ENCODE results near the gene PAGE4. TPM values are rescaled to one million over a fixed set of nuclear protein-coding genes. Genes with fewer than 3 reads are reported as not detected.

PAGE4 gene
- total and polyA plus RNA-seq, 2 donors (not counting 1 experiment from before 2014, with no cell fraction given): not detected

GRCh38 chrX:49858341-49858740, 29.2 kb downstream of the PAGE4 start:
- TF ChIP-seq, protein P1, sequence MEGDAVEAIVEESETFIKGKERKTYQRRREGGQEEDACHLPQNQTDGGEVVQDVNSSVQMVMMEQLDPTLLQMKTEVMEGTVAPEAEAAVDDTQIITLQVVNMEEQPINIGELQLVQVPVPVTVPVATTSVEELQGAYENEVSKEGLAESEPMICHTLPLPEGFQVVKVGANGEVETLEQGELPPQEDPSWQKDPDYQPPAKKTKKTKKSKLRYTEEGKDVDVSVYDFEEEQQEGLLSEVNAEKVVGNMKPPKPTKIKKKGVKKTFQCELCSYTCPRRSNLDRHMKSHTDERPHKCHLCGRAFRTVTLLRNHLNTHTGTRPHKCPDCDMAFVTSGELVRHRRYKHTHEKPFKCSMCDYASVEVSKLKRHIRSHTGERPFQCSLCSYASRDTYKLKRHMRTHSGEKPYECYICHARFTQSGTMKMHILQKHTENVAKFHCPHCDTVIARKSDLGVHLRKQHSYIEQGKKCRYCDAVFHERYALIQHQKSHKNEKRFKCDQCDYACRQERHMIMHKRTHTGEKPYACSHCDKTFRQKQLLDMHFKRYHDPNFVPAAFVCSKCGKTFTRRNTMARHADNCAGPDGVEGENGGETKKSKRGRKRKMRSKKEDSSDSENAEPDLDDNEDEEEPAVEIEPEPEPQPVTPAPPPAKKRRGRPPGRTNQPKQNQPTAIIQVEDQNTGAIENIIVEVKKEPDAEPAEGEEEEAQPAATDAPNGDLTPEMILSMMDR (conservative IDR thresholded peaks at IDR 0.05 in 1 of 2, IDR thresholded peaks at IDR 0.05 in 1 of 2; ENCODE audit: low read depth in 1 of 2, low read length in 2 of 2): no peak
- TF ChIP-seq EZH2 (IDR thresholded peaks at IDR 0.05; ENCODE audit: low read length, missing control alignments): no peak
- no peak overlapping the region for H3K27ac ChIP-seq (ENCODE audit: insufficient read depth, low read length)
- H3K9ac ChIP-seq (ENCODE audit: insufficient read depth, low read length): no peak overlapping the region
- no peaks in the 10 kb centered on the region for H3K36me3 ChIP-seq (ENCODE audit: control insufficient read depth, insufficient read depth, low read length)
- H3K27me3 ChIP-seq (ENCODE audit: control insufficient read depth, insufficient read depth, low read length): no peaks in the 10 kb centered on the region
- no peak for DNase-seq (ENCODE audit: low read depth in 2 of 2)
- no peaks in the 10 kb centered on the region for H3K9me3 ChIP-seq (ENCODE audit: control insufficient read depth, insufficient read depth, low read depth, low read length)
- H3K4me3 ChIP-seq (replicated peaks in 1 of 4; ENCODE audit: control extremely low read depth in 1 of 4, insufficient read depth in 1 of 4, low read depth in 3 of 4, low read length in 4 of 4): no peak overlapping the region
- no peak overlapping the region for H2AFZ ChIP-seq (ENCODE audit: low read length)
- no peak overlapping the region for H3K4me2 ChIP-seq (ENCODE audit: extremely low read depth, insufficient read depth, low read length)
- no peaks in the 10 kb centered on the region for H3K4me1 ChIP-seq (ENCODE audit: control insufficient read depth, extremely low read depth, insufficient read depth, low read length)
- no peaks in the 10 kb centered on the region for H3K79me2 ChIP-seq (ENCODE audit: control insufficient read depth, insufficient read depth, low read length)
- H4K20me1 ChIP-seq (ENCODE audit: control insufficient read depth, extremely low read depth, insufficient read depth, low read length): no peaks in the 10 kb centered on the region

- H2AFZ ChIP-seq (ENCODE audit: low read length): no peak overlapping the region
- no peaks in the 10 kb centered on the region for H3K79me2 ChIP-seq (ENCODE audit: control insufficient read depth, insufficient read depth, low read length)
- DNase-seq (ENCODE audit: low read depth in 2 of 2): no peak
- H3K4me1 ChIP-seq (ENCODE audit: control insufficient read depth, extremely low read depth, insufficient read depth, low read length): no peaks in the 10 kb centered on the region
- H3K4me2 ChIP-seq (ENCODE audit: extremely low read depth, insufficient read depth, low read length): no peak overlapping the region
- H3K9ac ChIP-seq (ENCODE audit: insufficient read depth, low read length): no peak overlapping the region
- H3K9me3 ChIP-seq (ENCODE audit: control insufficient read depth, insufficient read depth, low read depth, low read length): no peaks in the 10 kb centered on the region
- no peaks in the 10 kb centered on the region for H3K36me3 ChIP-seq (ENCODE audit: control insufficient read depth, insufficient read depth, low read length)
- H3K27me3 ChIP-seq (ENCODE audit: control insufficient read depth, insufficient read depth, low read length): no peaks in the 10 kb centered on the region
- H4K20me1 ChIP-seq (ENCODE audit: control insufficient read depth, extremely low read depth, insufficient read depth, low read length): no peaks in the 10 kb centered on the region
- no peak for TF ChIP-seq EZH2 (IDR thresholded peaks at IDR 0.05; ENCODE audit: low read length, missing control alignments)
- TF ChIP-seq, protein P1 (conservative IDR thresholded peaks at IDR 0.05 in 1 of 2, IDR thresholded peaks at IDR 0.05 in 1 of 2; ENCODE audit: low read depth in 1 of 2, low read length in 2 of 2): no peak
- H3K27ac ChIP-seq (ENCODE audit: insufficient read depth, low read length): no peak overlapping the region
- H3K4me3 ChIP-seq (replicated peaks in 1 of 4; ENCODE audit: control extremely low read depth in 1 of 4, insufficient read depth in 1 of 4, low read depth in 3 of 4, low read length in 4 of 4): no peak overlapping the region
These were observed 30.4 kb downstream of the PAGE4 start for GRCh38 chrX:49859491-49859890.

- Histone ChIP-seq H3K27ac (ENCODE audit: insufficient read depth, low read length) (no peak overlapping the region), H3K4me1 (ENCODE audit: control insufficient read depth, extremely low read depth, insufficient read depth, low read length) (no peaks in the 10 kb centered on the region), H3K36me3 (ENCODE audit: control insufficient read depth, insufficient read depth, low read length) (no peaks in the 10 kb centered on the region), H3K9ac (ENCODE audit: insufficient read depth, low read length) (no peak overlapping the region), H3K79me2 (ENCODE audit: control insufficient read depth, insufficient read depth, low read length) (no peaks in the 10 kb centered on the region), H3K4me3 (replicated peaks in 1 of 4; ENCODE audit: control extremely low read depth in 1 of 4, insufficient read depth in 1 of 4, low read depth in 3 of 4, low read length in 4 of 4) (no peak overlapping the region), H2AFZ (ENCODE audit: low read length) (no peak overlapping the region), H3K9me3 (ENCODE audit: control insufficient read depth, insufficient read depth, low read depth, low read length) (no peaks in the 10 kb centered on the region), H4K20me1 (ENCODE audit: control insufficient read depth, extremely low read depth, insufficient read depth, low read length) (no peaks in the 10 kb centered on the region), H3K27me3 (ENCODE audit: control insufficient read depth, insufficient read depth, low read length) (no peaks in the 10 kb centered on the region), H3K4me2 (ENCODE audit: extremely low read depth, insufficient read depth, low read length) (no peak overlapping the region)
- no peak for DNase-seq (ENCODE audit: low read depth in 2 of 2)
- TF ChIP-seq, protein P1 (conservative IDR thresholded peaks at IDR 0.05 in 1 of 2, IDR thresholded peaks at IDR 0.05 in 1 of 2; ENCODE audit: low read depth in 1 of 2, low read length in 2 of 2): no peak
- no peak for TF ChIP-seq EZH2 (IDR thresholded peaks at IDR 0.05; ENCODE audit: low read length, missing control alignments)
These were observed 31.9 kb downstream of the PAGE4 start for GRCh38 chrX:49860867-49861535.
